Measurements from ENCODE around the gene CNTNAP5.

CNTNAP5 gene

DNA sequence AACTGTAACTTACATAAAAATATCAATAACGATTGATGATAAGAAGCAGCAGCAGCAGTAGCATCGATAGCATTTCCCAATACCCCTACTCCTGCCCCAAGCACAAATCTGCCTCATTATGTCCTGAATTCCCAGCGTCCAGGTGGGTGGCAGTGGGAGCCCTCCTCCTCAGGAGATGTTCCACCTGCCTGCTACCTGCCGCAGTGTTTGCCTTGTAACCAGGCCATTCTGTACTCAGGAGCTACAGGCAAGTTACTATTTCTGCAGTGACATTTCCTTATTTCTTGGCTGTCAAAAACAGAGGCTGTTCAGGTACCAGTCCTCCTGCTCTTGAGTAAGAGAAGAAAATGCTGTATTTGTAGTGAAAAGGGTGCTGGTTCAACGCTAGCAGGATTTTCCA, 236.4 kb downstream of the CNTNAP5 start:
- TF ChIP-seq, protein P1, sequence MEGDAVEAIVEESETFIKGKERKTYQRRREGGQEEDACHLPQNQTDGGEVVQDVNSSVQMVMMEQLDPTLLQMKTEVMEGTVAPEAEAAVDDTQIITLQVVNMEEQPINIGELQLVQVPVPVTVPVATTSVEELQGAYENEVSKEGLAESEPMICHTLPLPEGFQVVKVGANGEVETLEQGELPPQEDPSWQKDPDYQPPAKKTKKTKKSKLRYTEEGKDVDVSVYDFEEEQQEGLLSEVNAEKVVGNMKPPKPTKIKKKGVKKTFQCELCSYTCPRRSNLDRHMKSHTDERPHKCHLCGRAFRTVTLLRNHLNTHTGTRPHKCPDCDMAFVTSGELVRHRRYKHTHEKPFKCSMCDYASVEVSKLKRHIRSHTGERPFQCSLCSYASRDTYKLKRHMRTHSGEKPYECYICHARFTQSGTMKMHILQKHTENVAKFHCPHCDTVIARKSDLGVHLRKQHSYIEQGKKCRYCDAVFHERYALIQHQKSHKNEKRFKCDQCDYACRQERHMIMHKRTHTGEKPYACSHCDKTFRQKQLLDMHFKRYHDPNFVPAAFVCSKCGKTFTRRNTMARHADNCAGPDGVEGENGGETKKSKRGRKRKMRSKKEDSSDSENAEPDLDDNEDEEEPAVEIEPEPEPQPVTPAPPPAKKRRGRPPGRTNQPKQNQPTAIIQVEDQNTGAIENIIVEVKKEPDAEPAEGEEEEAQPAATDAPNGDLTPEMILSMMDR (conservative IDR thresholded peaks at IDR 0.05; ENCODE audit: low read depth, low read length), result no peak
- no peak for DNase-seq (ENCODE audit: low read depth)
- no peak overlapping the region for H3K4me3 ChIP-seq (ENCODE audit: low read length)

DNA sequence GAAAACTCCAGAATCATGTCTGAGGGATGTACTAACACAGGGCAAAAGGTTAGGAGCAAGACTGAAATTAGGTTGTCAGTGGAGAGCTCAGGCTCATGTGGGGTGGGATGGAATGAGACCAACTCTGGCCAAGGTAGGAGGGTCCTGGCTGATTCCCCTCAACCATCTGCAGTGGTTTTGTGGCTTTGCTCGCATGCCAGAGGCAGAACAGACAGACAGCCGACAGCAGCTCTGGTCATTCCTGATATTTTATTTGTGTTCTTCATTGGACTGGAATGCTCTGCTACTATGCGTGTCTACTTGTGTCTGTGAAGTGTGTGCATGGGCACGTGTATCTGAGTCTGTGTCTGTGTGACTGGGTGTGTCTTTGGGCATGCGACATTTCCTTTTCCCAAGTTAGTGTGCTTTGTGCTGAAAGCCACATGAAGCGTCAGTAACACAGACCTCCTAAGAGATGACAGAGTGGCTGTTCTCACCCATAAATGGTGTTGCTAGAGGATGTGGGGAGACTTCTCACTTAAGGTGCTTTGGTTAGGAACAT, 239.5 kb downstream of the CNTNAP5 start:
- no peak overlapping the region for H3K4me3 ChIP-seq (ENCODE audit: low read length)
- no peak for DNase-seq (ENCODE audit: low read depth)
- TF ChIP-seq, protein P1 (conservative IDR thresholded peaks at IDR 0.05; ENCODE audit: low read depth, low read length), result no peak

DNA sequence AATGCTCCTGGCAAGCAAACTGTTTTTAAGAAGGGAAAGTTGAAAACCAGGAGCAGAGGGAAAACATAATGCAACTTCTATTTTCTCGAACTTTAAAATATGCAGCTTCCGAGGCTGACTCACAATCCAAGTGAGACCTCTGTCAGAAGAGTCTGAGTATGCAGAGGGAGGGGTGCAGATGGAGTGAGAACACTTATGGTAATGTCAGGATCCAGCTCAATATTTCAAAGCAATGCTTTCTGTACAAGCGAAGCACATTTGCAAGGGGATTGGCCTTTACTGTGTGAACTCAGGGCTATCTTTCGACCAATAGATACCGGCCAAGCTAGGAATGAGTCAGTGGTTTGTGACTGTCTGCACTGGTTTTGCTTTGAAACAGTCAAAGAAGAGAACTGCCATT, 242.7 kb downstream of the CNTNAP5 start:
- no peak overlapping the region for H3K4me3 ChIP-seq (ENCODE audit: low read length)
- peak; percentile 75 for DNase-seq (ENCODE audit: low read depth)
- TF ChIP-seq, protein P1 (conservative IDR thresholded peaks at IDR 0.05; ENCODE audit: low read depth, low read length), result no peak

DNA sequence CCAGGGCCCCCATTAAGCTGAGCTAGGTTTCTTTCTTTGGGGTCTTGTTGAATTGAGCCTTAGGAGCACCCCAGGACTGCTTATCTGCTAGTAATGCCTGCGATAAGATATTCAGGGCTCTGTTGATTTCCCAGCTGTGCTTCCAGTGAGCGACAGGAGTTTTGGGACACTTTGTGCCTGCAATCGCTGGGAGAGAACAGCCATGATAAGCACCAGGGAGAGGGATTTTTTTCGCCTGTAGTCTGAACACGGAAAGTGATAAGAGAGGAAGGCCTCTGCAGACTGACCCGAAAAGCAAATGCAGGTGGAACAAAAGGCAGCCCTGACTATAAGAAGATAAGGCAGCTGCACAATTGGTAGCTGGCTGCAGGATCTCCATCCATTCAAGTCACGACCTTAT, 244.3 kb downstream of the CNTNAP5 start:
- DNase-seq (ENCODE audit: low read depth), result no peak
- no peak overlapping the region for H3K4me3 ChIP-seq (ENCODE audit: low read length)
- TF ChIP-seq, protein P1 (conservative IDR thresholded peaks at IDR 0.05; ENCODE audit: low read depth, low read length), result no peak

GRCh38 chr2:124272261-124272841, 247.3 kb downstream of the CNTNAP5 start:
- DNase-seq (ENCODE audit: low read depth), result no peak
- H3K4me3 ChIP-seq (ENCODE audit: low read length), result no peak overlapping the region
- TF ChIP-seq, protein P1 (conservative IDR thresholded peaks at IDR 0.05; ENCODE audit: low read depth, low read length), result no peak

GRCh38 chr2:124281541-124281940, 256.5 kb downstream of the CNTNAP5 start:
- no peak overlapping the region for H3K4me3 ChIP-seq (ENCODE audit: low read length)
- TF ChIP-seq, protein P1 (conservative IDR thresholded peaks at IDR 0.05; ENCODE audit: low read depth, low read length), result no peak
- DNase-seq (ENCODE audit: low read depth), result no peak

DNA sequence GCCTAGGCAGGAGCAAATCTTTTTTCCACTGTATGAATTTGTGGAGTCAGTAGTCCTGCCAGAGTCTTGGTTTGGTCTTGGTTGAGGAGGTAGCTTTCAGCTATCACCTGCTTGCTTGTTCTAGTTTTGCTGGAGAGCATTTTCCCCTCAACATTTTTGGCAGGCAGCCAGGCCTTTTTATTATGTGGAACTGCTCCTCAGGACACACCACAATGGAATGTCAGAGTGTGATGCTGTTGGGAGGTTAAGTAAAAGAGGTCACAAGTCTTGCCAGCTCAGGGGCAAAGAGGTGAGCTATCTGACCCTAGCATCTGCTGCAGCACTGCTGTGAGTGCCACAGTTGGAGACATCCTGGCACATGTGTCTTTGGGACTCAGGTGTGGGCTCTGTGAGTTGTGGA, 258.0 kb downstream of the CNTNAP5 start:
- H3K4me3 ChIP-seq (ENCODE audit: low read length), result no peak overlapping the region
- peak; percentile 56 for DNase-seq (ENCODE audit: low read depth)
- TF ChIP-seq, protein P1 (conservative IDR thresholded peaks at IDR 0.05; ENCODE audit: low read depth, low read length), result no peak
